Osteocyte (in vitro differentiated cells): Measurements from ENCODE around the gene VCL. TPM values are rescaled to one million over a fixed set of nuclear protein-coding genes. Genes with fewer than 3 reads are reported as not detected.
A peak's percentile ranks its signal among the peaks of the same experiment; 100 is the strongest.

ENCODE experiments used
- DNase-seq: peaks from one replicate; pipeline ENCODE4 v3.0.0; 2021; ENCODE audit warnings: mixed read lengths; ENCODE audit not compliant: unreplicated experiment; ENCODE audit errors: extremely low spot score
- H3K27ac Mint-ChIP-seq: one replicate; pipeline ENCODE4 v1.8.0; 2021; ENCODE audit warnings: mild to moderate bottlenecking, mixed read lengths; ENCODE audit not compliant: unreplicated experiment
- H3K27me3 Mint-ChIP-seq: one replicate; pipeline ENCODE4 v1.8.0; 2021; ENCODE audit warnings: mixed read lengths; ENCODE audit not compliant: unreplicated experiment
- H3K36me3 Mint-ChIP-seq: one replicate; pipeline ENCODE4 v1.8.0; 2021; ENCODE audit warnings: mixed read lengths; ENCODE audit not compliant: unreplicated experiment
- H3K4me1 Mint-ChIP-seq: one replicate; pipeline ENCODE4 v1.8.0; 2021; ENCODE audit warnings: mixed read lengths; ENCODE audit not compliant: unreplicated experiment
- H3K4me3 Mint-ChIP-seq: one replicate; pipeline ENCODE4 v1.8.0; 2021; ENCODE audit warnings: mild to moderate bottlenecking, moderate library complexity, mixed read lengths; ENCODE audit not compliant: unreplicated experiment
- H3K9me3 Mint-ChIP-seq: one replicate; pipeline ENCODE4 v1.8.0; 2021; ENCODE audit warnings: mixed read lengths; ENCODE audit not compliant: unreplicated experiment
- total RNA-seq: library from RNA; stranded (reverse); gene quantifications from 2 replicates; pipeline ENCODE4 v1.2.1, GENCODE V29; 2021
- TF ChIP-seq, protein P1 (sequence below): fragments of 200-600 bp; sonication (generic); IDR thresholded peaks from 2 replicates; pipeline ENCODE4 v1.5.0; 2021; ENCODE audit warnings: antibody characterized with exemption, mild to moderate bottlenecking, moderate library complexity

VCL gene
- total RNA-seq, 1 donor from 2014 or later: 338 TPM

DNA sequence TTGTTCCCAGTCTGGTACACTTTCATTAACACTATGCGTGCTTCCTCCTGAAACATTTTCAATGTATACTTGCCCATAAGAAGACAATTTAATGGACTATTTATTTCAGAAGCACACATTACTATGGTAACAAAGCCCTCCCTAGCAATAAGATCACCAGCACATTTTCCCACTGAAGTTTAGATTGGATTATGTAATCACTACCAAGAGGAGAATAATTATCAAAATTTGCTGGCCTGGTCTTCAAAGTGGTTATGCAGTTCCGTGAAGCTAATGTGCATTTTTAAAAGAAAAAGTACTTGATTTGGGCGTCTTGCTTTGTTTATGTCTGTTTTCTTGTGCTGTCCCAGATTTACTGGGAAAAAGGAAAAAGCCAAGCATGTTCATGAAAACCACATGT lies 90.8 kb downstream of the VCL start:
- TF ChIP-seq, protein P1, sequence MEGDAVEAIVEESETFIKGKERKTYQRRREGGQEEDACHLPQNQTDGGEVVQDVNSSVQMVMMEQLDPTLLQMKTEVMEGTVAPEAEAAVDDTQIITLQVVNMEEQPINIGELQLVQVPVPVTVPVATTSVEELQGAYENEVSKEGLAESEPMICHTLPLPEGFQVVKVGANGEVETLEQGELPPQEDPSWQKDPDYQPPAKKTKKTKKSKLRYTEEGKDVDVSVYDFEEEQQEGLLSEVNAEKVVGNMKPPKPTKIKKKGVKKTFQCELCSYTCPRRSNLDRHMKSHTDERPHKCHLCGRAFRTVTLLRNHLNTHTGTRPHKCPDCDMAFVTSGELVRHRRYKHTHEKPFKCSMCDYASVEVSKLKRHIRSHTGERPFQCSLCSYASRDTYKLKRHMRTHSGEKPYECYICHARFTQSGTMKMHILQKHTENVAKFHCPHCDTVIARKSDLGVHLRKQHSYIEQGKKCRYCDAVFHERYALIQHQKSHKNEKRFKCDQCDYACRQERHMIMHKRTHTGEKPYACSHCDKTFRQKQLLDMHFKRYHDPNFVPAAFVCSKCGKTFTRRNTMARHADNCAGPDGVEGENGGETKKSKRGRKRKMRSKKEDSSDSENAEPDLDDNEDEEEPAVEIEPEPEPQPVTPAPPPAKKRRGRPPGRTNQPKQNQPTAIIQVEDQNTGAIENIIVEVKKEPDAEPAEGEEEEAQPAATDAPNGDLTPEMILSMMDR: no peak
- DNase-seq: no peak
- Mint-ChIP-seq H3K27me3 (no peaks in the 10 kb centered on the region), H3K27ac (peak overlapping the region; percentile 45), H3K9me3 (no peaks in the 10 kb centered on the region), H3K36me3 (peaks cover 38% of the 10 kb centered on the region), H3K4me3 (no peak overlapping the region), H3K4me1 (peaks cover 7% of the 10 kb centered on the region)

DNA sequence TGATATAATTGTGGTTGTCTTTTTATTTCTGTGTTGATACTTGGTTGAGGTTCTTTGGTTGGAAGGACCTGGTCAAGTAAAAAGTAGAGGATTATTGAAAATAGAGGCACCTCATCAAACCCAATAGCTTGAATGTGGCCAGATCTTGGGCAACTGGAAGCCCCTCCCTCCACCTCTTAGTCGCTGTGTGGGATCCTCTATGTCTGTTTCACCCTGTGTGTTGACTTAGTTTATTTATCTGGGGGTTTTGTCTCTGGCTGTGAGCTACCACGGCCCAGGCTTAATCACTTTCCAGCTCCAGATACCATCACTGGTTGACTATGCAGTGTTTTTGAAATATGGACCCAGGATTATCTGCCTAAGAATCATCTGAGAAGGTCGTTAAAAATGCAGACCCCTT lies 94.5 kb downstream of the VCL start:
- H3K27me3 Mint-ChIP-seq: no peaks in the 10 kb centered on the region
- H3K9me3 Mint-ChIP-seq: no peaks in the 10 kb centered on the region
- no peak for DNase-seq
- TF ChIP-seq, protein P1: no peak
- H3K36me3 Mint-ChIP-seq: peaks cover 54% of the 10 kb centered on the region
- no peak overlapping the region for H3K4me3 Mint-ChIP-seq
- H3K4me1 Mint-ChIP-seq: peaks cover 2% of the 10 kb centered on the region
- H3K27ac Mint-ChIP-seq: no peak overlapping the region

DNA sequence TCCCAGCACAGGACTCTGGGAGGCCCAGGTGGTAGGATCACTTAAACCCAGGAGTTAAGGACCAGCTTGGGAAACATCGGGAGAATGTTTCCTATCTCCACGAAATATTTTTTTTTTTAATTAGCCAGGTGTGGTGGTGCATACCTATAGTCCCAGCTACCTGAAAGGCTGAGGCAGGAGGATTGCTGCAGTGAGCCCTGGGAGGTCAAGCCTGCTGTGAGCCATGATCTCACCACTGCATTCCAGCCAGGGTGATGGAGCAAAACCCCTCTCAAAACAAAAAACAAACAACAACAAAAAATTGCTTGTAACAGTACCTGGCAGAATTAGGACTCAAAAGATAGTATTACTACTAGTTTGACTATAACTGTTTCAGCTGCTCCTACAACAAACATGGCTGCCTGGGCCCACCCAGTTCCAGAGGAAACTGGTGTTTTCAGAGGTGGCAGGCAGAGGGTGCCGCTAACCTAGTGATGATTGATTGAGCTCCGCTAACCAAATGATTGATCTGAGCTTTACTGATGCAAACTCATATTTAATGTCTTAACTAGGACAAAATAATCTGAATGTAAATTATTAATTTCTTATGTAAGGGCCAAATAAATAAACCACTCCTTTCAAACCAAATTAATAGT lies 95.7 kb downstream of the VCL start:
- H3K36me3 Mint-ChIP-seq: peaks cover 64% of the 10 kb centered on the region

DNA sequence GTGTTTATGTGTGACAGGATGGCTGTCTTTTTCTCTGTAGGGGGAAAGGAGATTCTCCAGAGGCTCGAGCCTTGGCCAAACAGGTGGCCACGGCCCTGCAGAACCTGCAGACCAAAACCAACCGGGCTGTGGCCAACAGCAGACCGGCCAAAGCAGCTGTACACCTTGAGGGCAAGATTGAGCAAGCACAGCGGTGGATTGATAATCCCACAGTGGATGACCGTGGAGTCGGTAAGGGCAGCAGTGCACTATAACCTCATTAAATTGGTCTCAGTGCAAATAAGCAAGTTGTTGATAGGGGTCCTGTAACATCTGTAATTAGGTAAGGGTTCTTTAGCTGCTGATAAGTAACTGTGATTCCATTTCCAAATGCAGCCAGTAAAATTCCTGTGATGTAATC lies 96.3 kb downstream of the VCL start:
- TF ChIP-seq, protein P1: no peak
- H3K9me3 Mint-ChIP-seq: no peaks in the 10 kb centered on the region
- no peak overlapping the region for H3K4me3 Mint-ChIP-seq
- no peaks in the 10 kb centered on the region for H3K27me3 Mint-ChIP-seq
- peaks cover 65% of the 10 kb centered on the region for H3K36me3 Mint-ChIP-seq
- no peak for DNase-seq
- H3K27ac Mint-ChIP-seq: peak overlapping the region; percentile 55
- H3K4me1 Mint-ChIP-seq: peaks cover 2% of the 10 kb centered on the region

More for the DNA sequence above, 95.7 kb downstream of the VCL start:
- H3K9me3 Mint-ChIP-seq: no peaks in the 10 kb centered on the region
- no peak for DNase-seq
- H3K4me1 Mint-ChIP-seq: peaks cover 2% of the 10 kb centered on the region
- H3K27me3 Mint-ChIP-seq: no peaks in the 10 kb centered on the region
- no peak overlapping the region for H3K4me3 Mint-ChIP-seq
- TF ChIP-seq, protein P1: no peak
- H3K27ac Mint-ChIP-seq: no peak overlapping the region

DNA sequence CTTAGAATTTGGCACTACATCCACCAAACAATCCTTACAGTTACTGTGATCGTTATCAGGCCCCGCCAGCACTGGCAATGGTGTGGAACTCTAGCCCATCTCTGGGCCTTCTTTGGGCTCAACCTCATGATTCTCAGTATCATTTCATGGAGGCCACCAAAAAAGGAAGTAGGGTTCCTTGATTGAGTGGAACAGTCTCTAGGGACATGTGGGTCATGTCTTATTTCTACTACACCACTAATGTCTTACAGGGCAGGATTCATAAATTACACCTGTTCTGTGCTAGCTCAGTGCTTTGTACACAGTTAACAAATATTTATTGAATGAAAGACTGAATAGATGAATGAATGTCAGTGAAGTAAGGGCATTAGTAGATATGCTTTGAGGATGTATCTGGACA lies 98.9 kb downstream of the VCL start:
- Mint-ChIP-seq H3K27ac (peak overlapping the region; percentile 4), H3K4me3 (no peak overlapping the region), H3K36me3 (peaks cover 64% of the 10 kb centered on the region), H3K4me1 (no peaks in the 10 kb centered on the region), H3K9me3 (no peaks in the 10 kb centered on the region), H3K27me3 (no peaks in the 10 kb centered on the region)
- DNase-seq: no peak
- TF ChIP-seq, protein P1: no peak
